Adrenal gland (tissue), 5 donors: ENCODE data around the gene ACAD8.

Experiments
- POLR2A ChIP-seq, 2 donors: fragments of 450-650 bp; IDR thresholded peaks; one replicate each; pipeline ENCODE4 v1.6.1; 2017; ENCODE audit warnings: antibody characterized with exemption in 2 of 2, mild to moderate bottlenecking in 2 of 2, moderate library complexity in 1 of 2
- TF ChIP-seq, protein P1 (sequence below), 6 experiments: fragments of 450-650 bp in 4 of 6; fragments of 200-600 bp in 2 of 6; sonication (generic) in 1 of 6; IDR thresholded peaks; 1 replicate in 5 of 6; 2 replicates in 1 of 6; pipeline versions ENCODE4 v1.5.1 to v1.8.0; 2016 to 2021; ENCODE audit warnings: antibody characterized with exemption in 6 of 6, mild to moderate bottlenecking in 2 of 6, moderate library complexity in 1 of 6
- donor health status: DM: no; HTN: no; CAD: no.

DNA sequence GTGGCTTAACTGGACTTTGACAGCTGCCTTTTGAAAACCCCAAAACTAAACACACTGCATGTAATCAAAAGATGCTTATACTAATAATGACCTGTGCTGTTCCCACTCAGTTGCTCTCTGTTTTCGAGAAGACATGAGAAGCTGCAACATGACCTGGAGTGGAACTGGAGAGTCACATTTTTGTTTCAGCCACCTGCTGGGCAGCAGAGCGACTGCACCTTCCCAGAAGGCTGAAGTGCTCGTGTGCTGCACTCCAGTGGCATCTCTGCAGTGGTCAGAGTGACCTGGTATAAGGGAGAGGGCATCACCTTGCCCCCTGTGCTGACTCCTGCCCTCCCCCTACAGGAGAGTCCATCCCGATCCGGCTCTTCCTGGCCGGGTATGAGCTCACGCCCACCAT, 8.8 kb upstream of the ACAD8 start:
- TF ChIP-seq POLR2A (IDR thresholded peaks at IDR 0.05): no peak
- TF ChIP-seq, protein P1, sequence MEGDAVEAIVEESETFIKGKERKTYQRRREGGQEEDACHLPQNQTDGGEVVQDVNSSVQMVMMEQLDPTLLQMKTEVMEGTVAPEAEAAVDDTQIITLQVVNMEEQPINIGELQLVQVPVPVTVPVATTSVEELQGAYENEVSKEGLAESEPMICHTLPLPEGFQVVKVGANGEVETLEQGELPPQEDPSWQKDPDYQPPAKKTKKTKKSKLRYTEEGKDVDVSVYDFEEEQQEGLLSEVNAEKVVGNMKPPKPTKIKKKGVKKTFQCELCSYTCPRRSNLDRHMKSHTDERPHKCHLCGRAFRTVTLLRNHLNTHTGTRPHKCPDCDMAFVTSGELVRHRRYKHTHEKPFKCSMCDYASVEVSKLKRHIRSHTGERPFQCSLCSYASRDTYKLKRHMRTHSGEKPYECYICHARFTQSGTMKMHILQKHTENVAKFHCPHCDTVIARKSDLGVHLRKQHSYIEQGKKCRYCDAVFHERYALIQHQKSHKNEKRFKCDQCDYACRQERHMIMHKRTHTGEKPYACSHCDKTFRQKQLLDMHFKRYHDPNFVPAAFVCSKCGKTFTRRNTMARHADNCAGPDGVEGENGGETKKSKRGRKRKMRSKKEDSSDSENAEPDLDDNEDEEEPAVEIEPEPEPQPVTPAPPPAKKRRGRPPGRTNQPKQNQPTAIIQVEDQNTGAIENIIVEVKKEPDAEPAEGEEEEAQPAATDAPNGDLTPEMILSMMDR (IDR thresholded peaks at IDR 0.05): peak; percentile 9 to 51 (median 42)
